Chondrocyte (in vitro differentiated cells): ENCODE results near the gene TMEM271. TPM values are rescaled to one million over a fixed set of nuclear protein-coding genes. Genes with fewer than 3 reads are reported as not detected.

Experiments
- DNase-seq: peaks from one replicate; pipeline ENCODE4 v3.0.0; 2021; ENCODE audit warnings: mixed read lengths, low spot score
- H3K27ac Mint-ChIP-seq: one replicate; pipeline ENCODE4 v1.8.0; 2021; ENCODE audit warnings: mild to moderate bottlenecking, moderate library complexity, mixed read lengths; ENCODE audit not compliant: unreplicated experiment
- H3K27me3 Mint-ChIP-seq: 2 replicates; pipeline ENCODE4 v1.8.0; 2021; ENCODE audit warnings: low read depth, mixed read lengths
- H3K36me3 Mint-ChIP-seq: 2 replicates; pipeline ENCODE4 v1.8.0; 2021; ENCODE audit warnings: low read depth, mixed read lengths
- H3K4me1 Mint-ChIP-seq: 2 replicates; pipeline ENCODE4 v1.8.0; 2021; ENCODE audit warnings: low read depth, mild to moderate bottlenecking, mixed read lengths
- H3K4me3 Mint-ChIP-seq: one replicate; pipeline ENCODE4 v1.8.0; 2021; ENCODE audit warnings: mild to moderate bottlenecking, moderate library complexity, mixed read lengths; ENCODE audit not compliant: unreplicated experiment
- H3K9me3 Mint-ChIP-seq: 2 replicates; pipeline ENCODE4 v1.8.0; 2021; ENCODE audit warnings: low read depth, mixed read lengths
- CTCF ChIP-seq: fragments of 200-600 bp; sonication (generic); IDR thresholded peaks from 2 replicates; pipeline ENCODE4 v1.5.0; 2021; ENCODE audit warnings: antibody characterized with exemption, mild to moderate bottlenecking, moderate library complexity
- long read RNA-seq: library from polyadenylated mRNA; stranded (forward); transcript quantifications from one replicate; pipeline ENCODE4 v2.0.0, GENCODE V29; 2021
- total RNA-seq: library from RNA; stranded (reverse); gene quantifications from 3 replicates; pipeline ENCODE4 v1.2.1, GENCODE V29; 2021

TMEM271 gene, protein sequence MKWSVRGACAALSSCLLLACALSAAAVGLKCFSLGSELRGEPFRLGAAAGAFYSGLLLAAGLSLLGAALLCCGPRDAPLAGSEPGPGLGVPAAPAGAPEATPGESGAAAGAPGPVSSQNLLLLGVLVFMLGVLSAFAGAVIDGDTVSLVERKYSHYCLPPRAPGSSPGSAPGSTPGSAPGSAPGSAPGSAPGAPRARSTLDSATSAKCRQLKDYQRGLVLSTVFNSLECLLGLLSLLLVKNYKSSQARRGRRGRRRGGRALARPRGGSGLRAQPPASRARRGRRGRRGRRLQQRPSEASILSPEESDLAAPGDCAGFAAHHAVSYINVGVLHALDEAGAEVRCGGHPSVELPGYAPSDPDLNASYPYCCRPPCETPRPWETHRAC
- not detected in 3 replicates for total RNA-seq
- long read RNA-seq: 0 reads

DNA sequence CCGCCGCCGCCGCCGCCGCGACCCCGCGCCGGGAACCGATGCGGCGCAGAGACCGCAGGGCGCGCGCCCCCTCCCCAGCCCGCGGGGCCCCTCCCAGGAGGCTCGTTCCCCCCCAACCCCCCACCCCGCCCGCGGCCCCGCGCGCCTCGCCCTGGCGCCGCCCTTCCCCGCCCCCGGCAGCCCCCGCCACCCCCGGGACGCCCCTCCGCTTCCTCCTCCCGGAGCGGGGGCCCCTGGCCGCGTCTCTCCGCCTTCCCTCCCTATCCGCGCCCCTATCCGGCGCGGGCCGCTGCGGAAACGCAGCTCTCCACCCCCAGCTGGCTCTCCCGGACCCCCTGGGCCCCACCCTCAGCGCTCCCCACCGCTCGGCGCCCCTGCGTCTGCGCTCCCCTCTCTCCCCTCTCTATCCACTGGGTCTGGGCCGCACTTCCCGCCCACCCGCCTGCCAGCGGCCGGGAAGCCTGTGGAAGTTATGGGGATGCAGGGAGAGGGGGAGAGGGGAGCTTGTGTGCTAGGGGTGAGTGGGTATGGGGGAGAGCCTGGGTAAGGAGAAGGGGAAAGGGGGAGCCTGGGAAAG, at the start of gene TMEM271:
TSS of gene TMEM271 (minus strand) at position 51 of the 577 bp plus-strand sequence. CDS start 233 bp downstream, outside the sequence.
- Mint-ChIP-seq H3K27ac (no peak within 1 kb of the TSS), H3K27me3 (peaks cover 56% of the 10 kb centered on the region), H3K4me1 (peaks cover 8% of the 10 kb centered on the region), H3K4me3 (peak within 1 kb of the TSS; percentile 44), H3K9me3 (no peaks in the 10 kb centered on the region), H3K36me3 (no peaks in the 10 kb centered on the region)
- TF ChIP-seq CTCF: no peak
- no peak for DNase-seq

DNA sequence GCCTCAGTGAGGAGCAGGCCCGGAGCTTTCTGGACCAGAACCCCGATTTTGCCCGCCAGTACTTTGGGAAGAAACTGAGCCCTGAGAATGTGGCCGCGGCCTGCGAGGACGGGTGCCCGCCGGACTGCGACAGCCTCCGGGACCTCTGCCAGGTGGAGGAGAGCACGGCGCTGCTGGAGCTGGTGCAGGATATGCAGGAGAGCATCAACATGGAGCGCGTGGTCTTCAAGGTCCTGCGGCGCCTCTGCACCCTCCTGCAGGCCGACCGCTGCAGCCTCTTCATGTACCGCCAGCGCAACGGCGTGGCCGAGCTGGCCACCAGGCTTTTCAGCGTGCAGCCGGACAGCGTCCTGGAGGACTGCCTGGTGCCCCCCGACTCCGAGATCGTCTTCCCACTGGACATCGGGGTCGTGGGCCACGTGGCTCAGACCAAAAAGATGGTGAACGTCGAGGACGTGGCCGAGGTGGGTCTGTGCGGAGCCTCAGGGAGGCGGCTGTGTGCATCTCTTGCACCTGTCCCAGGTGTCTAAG, 49.6 kb upstream of the TMEM271 start:
- Mint-ChIP-seq H3K4me3 (no peak overlapping the region), H3K27me3 (peaks cover 15% of the 10 kb centered on the region)

DNA sequence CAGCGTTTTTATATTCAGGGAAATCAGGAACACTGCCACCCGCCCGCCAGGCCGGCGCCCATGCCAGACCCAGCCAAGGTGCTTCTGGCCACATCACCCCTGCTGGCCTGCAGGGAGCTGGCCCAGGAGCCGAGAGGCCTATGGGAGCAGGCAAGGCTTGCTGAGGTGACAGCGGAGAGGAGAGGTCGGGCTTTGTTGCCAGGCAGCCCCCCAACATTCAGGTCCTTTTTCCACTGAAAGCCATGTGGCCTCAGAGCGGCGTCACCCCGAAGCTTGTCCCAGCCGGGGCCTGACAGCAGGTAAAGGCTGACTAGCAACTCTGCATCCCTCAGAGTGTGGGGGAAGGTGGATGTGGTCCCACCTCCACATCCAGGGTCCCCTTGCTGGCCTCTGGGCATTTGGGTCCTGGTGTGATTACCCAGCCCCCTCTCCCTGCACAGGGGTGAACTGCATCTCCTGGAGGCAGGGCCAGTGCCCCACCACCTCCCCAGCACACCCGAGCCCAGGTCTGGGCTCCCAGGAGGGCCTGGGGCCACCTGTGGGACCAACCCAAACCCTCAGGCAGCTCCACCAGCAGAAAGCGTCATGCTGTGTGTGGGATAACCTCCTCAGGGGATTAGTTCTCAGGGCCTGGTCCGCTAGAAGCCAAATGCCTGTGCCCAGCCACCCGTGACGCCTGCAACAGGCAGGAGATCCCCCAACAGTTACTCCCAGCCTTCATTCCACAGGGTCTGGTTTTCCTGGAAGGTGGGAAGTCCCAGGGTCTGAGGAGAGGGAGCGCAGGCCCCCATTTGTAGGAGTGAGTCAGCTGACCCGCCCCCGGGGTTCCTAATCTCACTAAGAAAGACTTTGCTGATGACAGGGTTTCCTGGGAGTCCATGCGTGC, 48.9 kb upstream of the TMEM271 start, which contains the start of gene PDE6B:
TSS of gene PDE6B (plus strand) at position 869 of the 886 bp plus-strand sequence. CDS start 54 bp downstream, outside the sequence.
- Mint-ChIP-seq H3K9me3 (no peaks in the 10 kb centered on the region), H3K27ac (no peak within 1 kb of the TSS), H3K27me3 (peaks cover 12% of the 10 kb centered on the region), H3K4me1 (no peaks in the 10 kb centered on the region), H3K36me3 (no peaks in the 10 kb centered on the region), H3K4me3 (no peak within 1 kb of the TSS)
- peak; percentile 68 for DNase-seq
- no peak for TF ChIP-seq CTCF

More for the DNA sequence above, 49.6 kb upstream of the TMEM271 start:
- peak; percentile 84 for DNase-seq
- Mint-ChIP-seq H3K27ac (no peak overlapping the region), H3K4me1 (no peaks in the 10 kb centered on the region), H3K9me3 (no peaks in the 10 kb centered on the region), H3K36me3 (no peaks in the 10 kb centered on the region)
- no peak for TF ChIP-seq CTCF

DNA sequence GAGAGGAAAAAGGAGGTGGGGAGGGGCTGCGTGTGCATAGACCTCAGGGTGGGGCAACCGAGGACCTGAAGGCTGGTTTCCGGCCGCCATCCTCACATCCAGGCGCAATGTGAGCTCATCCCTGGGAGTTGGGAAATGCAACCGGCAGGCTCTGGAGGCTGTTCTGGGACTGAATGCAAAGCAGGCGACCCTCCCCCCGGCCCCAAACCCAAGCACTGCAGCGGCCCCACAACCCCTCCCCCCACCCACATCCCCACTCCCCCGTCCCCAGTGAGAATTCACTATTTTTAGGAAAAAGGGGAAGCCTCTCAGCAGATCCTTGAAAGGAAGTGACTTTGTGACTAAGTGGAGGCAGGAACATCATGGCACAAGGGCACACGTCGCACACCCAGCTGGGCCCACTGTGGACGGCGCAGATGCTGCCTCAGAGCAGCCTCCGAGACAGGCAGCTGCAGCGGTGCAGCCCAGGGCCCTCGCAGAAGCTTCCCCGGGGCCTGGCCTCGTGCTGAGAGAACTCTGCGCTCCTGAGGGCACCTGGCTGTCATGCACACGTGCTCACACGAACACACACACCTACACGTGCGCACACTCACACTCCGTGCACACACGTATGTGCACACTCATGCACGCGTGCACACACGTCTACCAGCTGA, 47.9 kb upstream of the TMEM271 start:
- no peak for TF ChIP-seq CTCF
- H3K27ac Mint-ChIP-seq: no peak overlapping the region
- no peaks in the 10 kb centered on the region for H3K36me3 Mint-ChIP-seq
- peaks cover 8% of the 10 kb centered on the region for H3K27me3 Mint-ChIP-seq
- DNase-seq: peak; percentile 64
- H3K4me1 Mint-ChIP-seq: no peaks in the 10 kb centered on the region
- no peak overlapping the region for H3K4me3 Mint-ChIP-seq
- no peaks in the 10 kb centered on the region for H3K9me3 Mint-ChIP-seq
